GM21723 (cell line): ENCODE results near the gene MEF2D.

Source experiments
- ATAC-seq: cut with Tn5 transposase; IDR thresholded peaks from one replicate; pipeline ENCODE4 v1.9.1; 2021; ENCODE audit warnings: mild to moderate bottlenecking, moderate library complexity; ENCODE audit not compliant: unreplicated experiment

The MEF2D gene

GRCh38 chr1:156430866-156431265 is 69.7 kb downstream of the MEF2D start:
- ATAC-seq = no peak

DNA sequence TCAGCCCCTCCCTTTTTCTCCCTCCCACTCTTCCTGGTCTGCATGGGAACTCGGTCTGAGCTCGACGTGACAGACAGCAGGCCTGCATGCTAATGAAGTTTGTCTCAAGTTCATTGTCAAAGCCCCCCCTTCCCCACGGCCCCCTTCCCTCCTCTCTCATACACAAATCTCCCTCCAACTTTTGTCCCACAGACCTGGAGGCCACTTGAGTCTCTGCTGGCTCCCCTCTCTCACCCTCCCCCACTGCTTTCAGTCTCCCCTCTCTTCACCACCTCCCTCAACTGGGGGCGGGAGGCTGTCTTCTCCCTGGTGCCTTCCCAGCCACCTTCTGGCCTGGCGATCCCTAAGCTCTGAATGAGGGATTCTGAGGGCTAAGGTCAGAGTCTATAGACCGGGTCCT is 70.3 kb downstream of the MEF2D start:
- ATAC-seq = no peak

- no peak for ATAC-seq
Observed at GRCh38 chr1:156429313-156430060, 71.1 kb downstream of the MEF2D start.

DNA sequence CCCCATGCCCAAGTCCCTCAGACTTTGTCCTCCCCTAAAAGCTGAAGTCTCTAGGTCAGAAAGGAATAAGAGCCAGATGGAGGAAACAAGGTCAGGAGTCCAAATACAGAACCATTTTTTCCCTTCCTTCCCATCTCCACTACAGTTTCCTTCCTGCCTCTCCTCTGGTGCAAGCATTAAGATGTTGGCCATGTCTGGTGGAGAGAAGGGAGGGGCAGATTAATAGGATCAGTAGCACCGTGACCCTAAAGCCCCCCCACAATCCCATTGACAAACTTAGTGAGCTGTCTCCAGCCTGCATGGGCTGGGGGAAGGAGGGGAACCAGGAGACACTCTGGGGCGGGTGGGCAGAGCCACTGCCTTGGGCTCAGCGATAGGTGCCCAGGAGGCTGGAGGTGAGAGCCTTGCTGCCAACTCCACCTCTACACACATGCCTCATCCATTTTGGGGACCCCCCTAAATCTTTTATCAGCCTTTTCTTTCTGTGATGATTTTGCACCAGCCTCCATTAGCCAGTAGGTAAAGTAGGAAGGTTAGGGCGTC is 71.8 kb downstream of the MEF2D start:
- no peak for ATAC-seq

DNA sequence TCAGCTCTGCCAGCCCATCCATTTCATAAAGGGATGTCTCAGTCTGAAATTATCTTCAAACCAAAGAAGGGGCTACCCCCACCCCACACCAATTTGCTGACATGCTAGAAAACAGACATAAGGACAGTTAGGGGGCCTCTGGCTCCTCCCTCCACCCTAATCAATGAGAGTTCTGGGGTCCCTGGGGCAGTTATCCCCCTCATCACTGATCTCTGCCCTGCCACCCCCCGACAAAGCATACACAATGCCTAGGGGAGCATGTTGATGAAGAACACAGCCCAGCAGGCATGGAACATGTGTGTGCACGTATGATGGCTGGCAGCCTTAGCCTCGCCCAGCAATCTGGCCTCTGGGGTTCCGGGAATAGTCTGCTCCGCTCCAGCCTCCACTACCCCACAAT is 72.6 kb downstream of the MEF2D start:
- ATAC-seq = no peak

DNA sequence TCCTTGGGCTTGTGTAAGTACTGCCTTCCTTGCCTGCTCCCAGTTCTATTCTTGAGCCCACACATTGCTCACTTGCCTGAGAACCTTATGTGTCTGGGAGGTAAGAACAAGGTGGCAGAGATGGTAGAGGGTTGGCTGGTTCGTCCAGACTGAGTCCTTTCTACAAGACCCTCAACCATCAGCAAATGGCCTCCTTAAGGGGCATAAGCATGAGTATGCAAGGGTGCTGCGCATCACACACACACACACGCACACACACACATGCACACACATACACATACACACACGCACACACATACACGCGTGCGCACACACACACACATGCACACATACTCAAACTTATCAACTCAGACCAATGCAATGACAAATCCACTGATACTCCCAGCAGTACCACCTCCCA is 74.6 kb downstream of the MEF2D start:
- no peak for ATAC-seq

- no peak for ATAC-seq
Observed at GRCh38 chr1:156424806-156425432, 75.7 kb downstream of the MEF2D start.

- ATAC-seq = no peak
Observed at GRCh38 chr1:156423422-156424352, 76.9 kb downstream of the MEF2D start.

- no peak for ATAC-seq
Observed at GRCh38 chr1:156422602-156423091, 77.9 kb downstream of the MEF2D start.

DNA sequence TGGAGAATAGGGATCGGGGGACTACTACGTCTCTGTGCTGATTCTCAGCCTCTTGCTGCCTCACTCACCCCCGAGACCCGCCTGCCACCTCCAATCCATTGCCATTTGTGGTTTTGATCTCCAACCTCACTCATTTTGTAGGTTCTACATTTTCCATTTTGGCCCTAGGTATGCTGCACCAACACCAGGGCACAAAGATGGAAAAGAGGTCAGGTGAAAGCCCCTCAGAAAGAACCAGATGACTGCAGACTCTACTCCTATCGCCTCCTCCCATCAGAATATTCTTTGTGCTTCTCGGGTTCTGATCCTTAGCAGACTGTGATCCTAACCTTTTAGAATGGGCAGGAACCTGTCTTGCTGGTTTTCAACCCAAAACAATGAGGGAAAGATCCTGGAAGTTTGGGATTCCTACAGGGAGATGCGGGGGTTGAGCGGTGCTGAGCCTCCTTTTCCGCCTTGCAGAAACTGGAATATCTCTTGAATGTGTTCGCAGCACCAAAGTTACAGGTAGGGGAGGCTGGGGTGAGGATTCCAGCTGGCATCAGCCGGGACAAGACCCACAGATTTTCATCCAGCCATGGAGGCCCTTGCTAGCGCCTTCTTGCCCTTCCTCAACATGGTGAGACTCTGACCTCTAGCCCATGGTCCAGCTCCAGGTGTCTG is 78.5 kb downstream of the MEF2D start:
- no peak for ATAC-seq

DNA sequence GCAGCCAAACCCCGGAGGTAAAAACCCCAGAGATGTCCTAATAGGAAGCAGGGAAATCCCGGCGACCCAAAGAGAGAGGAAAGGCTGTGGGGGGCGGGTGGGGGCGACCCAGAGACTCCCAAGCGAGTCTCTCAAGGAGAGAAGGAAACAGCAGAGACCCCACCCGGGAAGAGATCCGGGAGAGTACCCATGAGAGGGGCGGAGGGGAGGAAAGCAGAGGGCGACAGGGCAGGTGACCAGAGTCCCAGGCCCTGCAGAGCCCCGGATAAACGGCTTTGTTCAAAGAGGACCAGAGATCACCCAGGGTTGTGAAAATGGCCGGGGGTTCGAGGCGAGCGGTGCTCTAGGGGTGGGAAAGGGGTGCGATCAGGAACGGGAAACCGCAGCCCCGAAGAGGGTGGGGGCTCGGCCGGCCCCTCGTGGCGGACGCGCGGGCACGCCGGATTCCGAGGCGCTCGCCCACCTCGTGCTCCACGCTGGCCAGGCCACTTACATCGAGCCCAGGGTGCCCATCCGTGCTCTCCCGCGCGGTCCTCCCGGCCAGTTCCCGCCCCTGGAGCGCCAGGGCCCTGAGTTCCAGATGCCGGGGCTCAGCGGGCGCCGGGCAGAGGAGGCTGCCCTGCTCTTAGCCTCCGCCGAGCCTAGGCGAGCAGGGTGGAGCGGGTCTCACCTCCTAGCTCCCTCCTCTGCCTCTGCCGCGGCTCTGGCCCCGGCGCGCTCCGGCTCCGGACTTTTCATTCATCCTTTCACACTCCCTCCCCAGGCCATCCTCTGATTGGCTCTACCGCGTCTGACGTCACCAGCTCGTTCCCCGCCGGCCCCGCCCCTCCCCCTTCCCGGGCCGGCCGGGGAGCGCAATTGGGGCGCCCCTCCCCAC is 79.3 kb downstream of the MEF2D start:
- peak; percentile 64 for ATAC-seq

DNA sequence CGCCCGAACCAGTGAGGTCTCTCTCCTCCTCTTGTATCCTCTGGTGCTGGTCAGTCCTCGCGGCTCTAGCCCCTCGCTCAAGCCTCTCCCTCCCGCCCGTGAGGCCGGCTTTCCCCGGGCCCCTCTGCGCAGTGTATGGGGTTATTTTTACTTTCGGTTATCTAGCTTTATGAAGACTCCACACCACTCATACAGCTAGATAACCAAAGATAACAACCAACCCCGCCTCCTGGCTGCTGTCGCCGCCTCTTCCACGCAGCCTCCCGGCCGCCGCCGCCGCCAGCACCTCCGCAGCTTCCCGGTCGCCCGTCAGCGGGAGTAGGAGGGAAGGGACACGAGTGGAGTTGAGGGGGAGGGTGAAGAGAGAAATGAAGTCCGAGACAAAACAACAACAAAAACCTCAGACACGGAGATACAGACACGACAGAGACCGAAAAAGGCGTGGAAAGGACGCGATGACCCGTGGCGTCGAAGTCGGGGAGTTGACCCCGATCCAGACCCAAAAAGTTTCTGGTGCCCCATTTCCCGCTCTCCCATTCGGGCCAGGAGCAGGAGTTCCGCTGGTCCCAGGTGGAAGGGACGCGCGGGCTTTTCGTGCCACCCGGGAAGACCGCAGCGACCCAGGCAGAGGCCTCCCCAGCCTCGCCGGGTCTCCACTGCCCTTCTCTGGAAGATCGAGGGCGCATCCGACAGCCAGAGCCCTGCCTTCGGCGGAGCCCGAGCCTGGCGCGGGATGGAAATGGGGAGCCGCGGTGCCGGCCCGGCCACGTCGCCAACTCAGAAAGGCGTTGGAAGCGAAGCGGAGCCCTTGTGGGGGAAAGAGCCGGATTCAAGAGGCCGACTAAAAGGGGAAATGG is 80.1 kb downstream of the MEF2D start:
- peak; percentile 49 for ATAC-seq

GRCh38 chr1:156419854-156420204 is 80.7 kb downstream of the MEF2D start:
- no peak for ATAC-seq

- no peak for ATAC-seq
Observed at GRCh38 chr1:156418416-156419070, 82.0 kb downstream of the MEF2D start.

- ATAC-seq = no peak
Observed at GRCh38 chr1:156417401-156418020, 83.1 kb downstream of the MEF2D start.

GRCh38 chr1:156416993-156417392 is 83.6 kb downstream of the MEF2D start:
- no peak for ATAC-seq

DNA sequence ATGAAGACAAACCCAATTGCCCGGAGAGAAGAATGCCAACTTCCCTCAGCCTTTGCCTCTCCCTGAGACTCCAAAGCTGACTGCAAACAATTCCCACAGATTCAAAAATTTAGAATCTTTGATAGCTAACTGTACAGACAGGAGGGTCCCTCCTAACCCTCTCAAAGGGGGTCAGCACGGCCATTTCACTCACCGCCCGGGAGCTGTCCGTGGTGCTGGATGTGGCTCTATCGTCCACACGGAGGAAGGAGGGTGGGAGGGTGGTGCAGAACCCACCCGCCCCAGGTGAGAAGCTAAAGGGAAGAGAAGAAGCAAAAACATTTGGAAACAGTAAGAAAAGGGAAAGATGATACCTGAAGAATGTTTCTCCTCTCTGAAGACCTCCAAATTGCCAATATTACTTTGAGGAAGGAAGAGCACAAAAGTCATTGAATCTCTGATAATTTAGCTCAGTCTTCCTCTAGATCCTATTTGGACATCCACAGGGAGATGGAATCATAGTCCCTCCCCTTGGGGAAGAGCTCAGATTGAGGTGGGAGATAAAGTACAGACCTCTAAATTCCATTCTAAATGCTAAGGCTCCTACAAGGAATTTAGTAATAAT is 86.0 kb downstream of the MEF2D start:
- no peak for ATAC-seq
